ENCODE data around the gene PLEKHA7. TPM values are rescaled to one million over a fixed set of nuclear protein-coding genes. Genes with fewer than 3 reads are reported as not detected.

The PLEKHA7 gene
- total and polyA plus RNA-seq, 2 of the 8 experiments (the other 6 are each of a cell fraction or from before 2014, with no cell fraction given): 11.4 to 25.6 TPM

- Histone ChIP-seq H3K9ac (replicated peaks in 1 of 4; ENCODE audit: extremely low read depth in 1 of 4, low read depth in 3 of 4, low read length in 3 of 4) (no peak overlapping the region), H4K20me1 (replicated peaks in 1 of 2; ENCODE audit: control insufficient read depth in 1 of 2, insufficient read depth in 2 of 2, low read length in 2 of 2) (no peaks in the 10 kb centered on the region), H2BK12ac (ENCODE audit: low read depth, low read length) (no peak overlapping the region), H3K14ac (ENCODE audit: insufficient read length) (no peak overlapping the region), H4K5ac (ENCODE audit: insufficient read length, low read depth, low read length) (no peak overlapping the region), H3K27ac (ENCODE audit: low read depth, low read length) (no peak overlapping the region), H3K4me1 (replicated peaks in 1 of 4; ENCODE audit: control insufficient read depth in 3 of 4, insufficient read depth in 4 of 4, low read length in 3 of 4) (no peaks in the 10 kb centered on the region), H3K27me3 (replicated peaks in 1 of 4; ENCODE audit: control insufficient read depth in 3 of 4, extremely low read depth in 1 of 4, insufficient read depth in 3 of 4, low read length in 3 of 4) (no peaks in the 10 kb centered on the region), H2BK120ac (replicated peaks; ENCODE audit: low read depth, low read length) (no peak overlapping the region), H3K18ac (ENCODE audit: extremely low read depth, low read length) (no peak overlapping the region), H3K4ac (replicated peaks; ENCODE audit: insufficient read length, low read depth, low read length) (no peak overlapping the region), H3K79me1 (ENCODE audit: low read depth, low read length) (no peaks in the 10 kb centered on the region), H3K4me3 (ENCODE audit: extremely low read depth in 1 of 4, insufficient read depth in 2 of 4, low read depth in 3 of 4, low read length in 4 of 4) (no peak overlapping the region), H3K56ac (replicated peaks; ENCODE audit: insufficient read length, low read depth, low read length) (no peak overlapping the region), H2BK5ac (ENCODE audit: low read depth, low read length) (no peak overlapping the region), H4K91ac (replicated peaks; ENCODE audit: insufficient read length, low read length) (no peak overlapping the region), H3K4me2 (ENCODE audit: insufficient read depth in 1 of 2, low read depth in 2 of 2, low read length in 2 of 2) (no peak overlapping the region), H4K8ac (ENCODE audit: extremely low read depth, insufficient read depth, low read length) (no peak overlapping the region), H2BK15ac (ENCODE audit: low read length) (no peak overlapping the region), H2AK5ac (ENCODE audit: low read depth, low read length) (no peak overlapping the region), H3K23me2 (ENCODE audit: low read depth, low read length) (no peaks in the 10 kb centered on the region), H3K9me3 (ENCODE audit: insufficient read depth in 2 of 2, low read depth in 1 of 2, low read length in 1 of 2) (no peaks in the 10 kb centered on the region), H3K23ac (ENCODE audit: insufficient read length) (no peak overlapping the region), H3K79me2 (ENCODE audit: control insufficient read depth in 1 of 2, insufficient read depth in 2 of 2, low read length in 2 of 2) (no peaks in the 10 kb centered on the region), H3K36me3 (ENCODE audit: control insufficient read depth in 2 of 4, insufficient read depth in 4 of 4, low read length in 3 of 4) (peaks cover 0 to 8% (median 3%) of the 10 kb centered on the region in 4 experiments; a peak in 4 of 8 replicates), H2AFZ (ENCODE audit: low read length) (no peak overlapping the region), H2BK20ac (ENCODE audit: low read length) (no peak overlapping the region)
- 84% methylated on average over 3 of the region's 3 CpGs; no CpG with 5 or more reads in 1 of the 2 experiments for WGBS, 2 experiments (ENCODE audit: extremely low coverage in 1 of 2, insufficient coverage in 1 of 2, insufficient read length in 1 of 2, insufficient replicate concordance in 2 of 2, low coverage in 1 of 2, low lambda C conversion rate in 2 of 2, missing lambda C conversion rate in 1 of 2)
- DNase-seq (ENCODE audit: low read depth in 1 of 2, low spot score in 2 of 2): no peak
- ChIA-PET CTCF (ENCODE audit: partially characterized antibody) (interaction anchor here (1.0 to 2.2 kb wide), 5 partner anchors 9 to 310 kb away, joined by 3 to 28 read pairs (median 4); no protein-coding TSS in a partner anchor), POLR2A (ENCODE audit: partially characterized antibody) (no interaction called here)
- FAIRE-seq: no peak
- no peak for TF ChIP-seq RFX5 (IDR thresholded peaks at IDR 0.05; ENCODE audit: borderline replicate concordance, low read depth, low read length)
- no peak for TF ChIP-seq POU5F1 (IDR thresholded peaks at IDR 0.05; ENCODE audit: low read depth, low read length)
- TF ChIP-seq JUN (IDR thresholded peaks at IDR 0.05; ENCODE audit: low read depth, low read length): no peak
- no peak for TF ChIP-seq USF2 (IDR thresholded peaks at IDR 0.05; ENCODE audit: low read length)
- TF ChIP-seq ATF2 (IDR thresholded peaks at IDR 0.05; ENCODE audit: low read length): no peak
Measured at GRCh38 chr11:16797776-16798175, 216.4 kb downstream of the PLEKHA7 start.
